GM19035 (cell line): Measurements from ENCODE around the gene RNF186.
"Not testable (repeated sequence)": the region's sequence is repeated elsewhere in the genome, so short reads cannot be mapped to it uniquely, and the experiment has no call there.

Source experiments
- ATAC-seq: cut with Tn5 transposase; IDR thresholded peaks from one replicate; pipeline ENCODE4 v1.9.1; 2021; ENCODE audit not compliant: unreplicated experiment

RNF186 gene

GRCh38 chr1:19814681-19815503 lies at the start of gene RNF186:
RNF186 (minus strand) TSS chr1:19815283; CDS start chr1:19815101, 182 bp downstream.
- ATAC-seq: no peak

- ATAC-seq: no peak
Measured at GRCh38 chr1:19864570-19865160, 49.6 kb upstream of the RNF186 start.

- ATAC-seq: no peak
Measured at GRCh38 chr1:19862944-19863343, 47.9 kb upstream of the RNF186 start.

- no peak for ATAC-seq
Measured at GRCh38 chr1:19861842-19862530, 46.9 kb upstream of the RNF186 start.

GRCh38 chr1:19861034-19861433 lies 46.0 kb upstream of the RNF186 start:
- ATAC-seq: no peak

- ATAC-seq: no peak
Measured at GRCh38 chr1:19860418-19860817, 45.3 kb upstream of the RNF186 start.

GRCh38 chr1:19859876-19860275 lies 44.8 kb upstream of the RNF186 start:
- ATAC-seq: no peak

- no peak for ATAC-seq
Measured at GRCh38 chr1:19858893-19859292, 43.8 kb upstream of the RNF186 start.

- ATAC-seq: no peak
Measured at GRCh38 chr1:19854866-19855265, 39.8 kb upstream of the RNF186 start.

- no peak for ATAC-seq
Measured at GRCh38 chr1:19852036-19852435, 37.0 kb upstream of the RNF186 start.

GRCh38 chr1:19850214-19850613 lies 35.1 kb upstream of the RNF186 start:
- ATAC-seq: no peak

GRCh38 chr1:19849307-19849706 lies 34.2 kb upstream of the RNF186 start:
- not testable (repeated sequence) for ATAC-seq

- not testable (repeated sequence) for ATAC-seq
Measured at GRCh38 chr1:19847334-19847733, 32.3 kb upstream of the RNF186 start.

- no peak for ATAC-seq
Measured at GRCh38 chr1:19846338-19846737, 31.3 kb upstream of the RNF186 start.

GRCh38 chr1:19845555-19845954 lies 30.5 kb upstream of the RNF186 start:
- no peak for ATAC-seq

- no peak for ATAC-seq
Measured at GRCh38 chr1:19844731-19845495, 29.8 kb upstream of the RNF186 start.

GRCh38 chr1:19840228-19840627 lies 25.1 kb upstream of the RNF186 start:
- no peak for ATAC-seq

GRCh38 chr1:19837866-19838265 lies 22.8 kb upstream of the RNF186 start:
- ATAC-seq: no peak

GRCh38 chr1:19835578-19835977 lies 20.5 kb upstream of the RNF186 start:
- ATAC-seq: no peak

GRCh38 chr1:19831441-19831840 lies 16.4 kb upstream of the RNF186 start:
- no peak for ATAC-seq

- ATAC-seq: no peak
Measured at GRCh38 chr1:19828546-19828945, 13.5 kb upstream of the RNF186 start.
